HepG2 (cell line): ENCODE measurements around the gene HHATL. TPM values are rescaled to one million over a fixed set of nuclear protein-coding genes. Genes with fewer than 3 reads are reported as not detected.

Source experiments
- ATAC-seq: fragments of 200-7000 bp; cut with Tn5 transposase; 3 replicates; pipeline ENCODE4 v1.9.1; 2020; ENCODE audit warnings: mild to moderate bottlenecking, moderate library complexity
- BruUV-seq: library from RNA; stranded (reverse); fragments of 400-500 nt; replicated peaks from 2 replicates; lab custom pipeline; 2021; lab: Mats Ljungman, UMichigan
- CTCF ChIA-PET: fragments of 300-600 bp; formaldehyde crosslinking; extraction: SDS; loops from one replicate; lab custom pipeline; 2021; ENCODE audit warnings: low total read pairs, inconsistent platforms, low intra/inter-chr PET ratio; lab: Yijun Ruan, JAX
- POLR2A ChIA-PET: fragments of 350-600 bp; sonication (Branson Sonifier 250); formaldehyde crosslinking; loops from one replicate; lab custom pipeline; 2020; ENCODE audit warnings: antibody characterized with exemption, inconsistent platforms; lab: Yijun Ruan, JAX
- DNase-seq: peaks from one replicate; pipeline ENCODE4 v3.0.0-alpha.2; 2015; ENCODE audit warnings: low spot score
- FAIRE-seq: peaks from 3 replicates; lab custom pipeline; 2011; peaks lifted over from hg19 to GRCh38; lab: Jason Lieb, UNC
- H2AFZ ChIP-seq: one replicate; pipeline ENCODE4 v1.6.1; 2011; ENCODE audit warnings: low read length, inconsistent platforms
- H3K27ac ChIP-seq: fragments of 300-600 bp; 3 replicates; pipeline ENCODE4 v1.8.0; 2011; ENCODE audit warnings: mixed run types, mild to moderate bottlenecking, mixed read lengths, low read length, inconsistent platforms; ENCODE audit not compliant: insufficient read depth; ENCODE audit errors: extremely low read length
- H3K27me3 ChIP-seq, 2 experiments: fragments of 200-600 bp in 1 of 2; 2 replicates in 1 of 2; 3 replicates in 1 of 2; pipeline versions ENCODE4 v1.6.0 to v1.8.0; 2011; ENCODE audit warnings: low read length in 2 of 2, mild to moderate bottlenecking in 2 of 2, moderate library complexity in 2 of 2, inconsistent platforms in 1 of 2; ENCODE audit not compliant: insufficient read depth in 2 of 2, control insufficient read depth in 1 of 2
- H3K36me3 ChIP-seq, 2 experiments: fragments of 200-600 bp in 1 of 2; replicated peaks in 1 of 2; 2 replicates in 1 of 2; 3 replicates in 1 of 2; pipeline versions ENCODE4 v1.5.1 to v1.8.0; 2011; ENCODE audit warnings: low read length in 2 of 2, inconsistent platforms in 1 of 2; ENCODE audit not compliant: insufficient read depth in 2 of 2, control insufficient read depth in 1 of 2
- H3K4me1 ChIP-seq: 2 replicates; pipeline ENCODE4 v1.5.1; 2012; ENCODE audit warnings: low read length, inconsistent platforms; ENCODE audit not compliant: insufficient read depth
- H3K4me2 ChIP-seq: 2 replicates; pipeline ENCODE4 v1.6.0; 2011; ENCODE audit warnings: low read depth, low read length, inconsistent platforms
- H3K4me3 ChIP-seq, 3 experiments: fragments of 200-600 bp in 1 of 3; sonication (generic), shearing (Covaris generic) in 1 of 3; replicated peaks in 1 of 3; 2 replicates each; pipeline ENCODE4 v1.5.1; 2011 to 2016; ENCODE audit warnings: low read length in 3 of 3, inconsistent platforms in 2 of 3, low read depth in 2 of 3, mild to moderate bottlenecking in 2 of 3, control low read depth in 1 of 3, mixed read lengths in 1 of 3; ENCODE audit not compliant: insufficient read depth in 1 of 3
- H3K79me2 ChIP-seq: one replicate; pipeline ENCODE4 v1.6.1; 2011; ENCODE audit warnings: low read length, inconsistent platforms; ENCODE audit not compliant: insufficient read depth
- H3K9ac ChIP-seq: 2 replicates; pipeline ENCODE4 v1.6.0; 2011; ENCODE audit warnings: mild to moderate bottlenecking, low read depth, low read length, inconsistent platforms; ENCODE audit not compliant: insufficient read depth
- H3K9me3 ChIP-seq: 2 replicates; pipeline ENCODE4 v1.5.1; 2012; ENCODE audit warnings: mild to moderate bottlenecking, low read length
- H4K20me1 ChIP-seq: 2 replicates; pipeline ENCODE4 v1.6.0; 2011; ENCODE audit warnings: inconsistent platforms, mild to moderate bottlenecking, low read length, moderate library complexity; ENCODE audit not compliant: insufficient read depth
- BHLHE40 ChIP-seq: IDR thresholded peaks from 2 replicates; pipeline ENCODE4 v1.6.1; 2011; ENCODE audit warnings: low read length, improper control_type of control experiment
- HDAC6 ChIP-seq: fragments of 200-600 bp; sonication (generic); IDR thresholded peaks from 2 replicates; pipeline ENCODE4 v1.7.0; 2017; ENCODE audit warnings: mild to moderate bottlenecking, antibody characterized with exemption, low read length, low read depth
- HNRNPH1 ChIP-seq: fragments of 200-400 bp; formaldehyde crosslinking; optimal IDR thresholded peaks from 2 replicates; pipeline ENCODE3; 2017; ENCODE audit warnings: mild to moderate bottlenecking, low read depth, low read length
- PHF20 ChIP-seq: sonication (generic); formaldehyde crosslinking; IDR thresholded peaks from 2 replicates; pipeline ENCODE4 v1.5.0; 2020; ENCODE audit warnings: mild to moderate bottlenecking, missing genetic modification reagents
- TGIF2 ChIP-seq: IDR thresholded peaks from 2 replicates; pipeline ENCODE4 v1.6.1; 2016; ENCODE audit warnings: control low read depth, missing compliant biosample characterization
- TRAFD1 ChIP-seq: sonication (generic); formaldehyde crosslinking; IDR thresholded peaks from 2 replicates; pipeline ENCODE4 v1.5.1; 2020; ENCODE audit warnings: missing genetic modification reagents, mild to moderate bottlenecking, borderline replicate concordance
- ZNF225 ChIP-seq: sonication (generic); formaldehyde crosslinking; IDR thresholded peaks from 2 replicates; pipeline ENCODE4 v1.4.0; 2020; ENCODE audit warnings: mild to moderate bottlenecking, missing genetic modification reagents
- ZNF3 ChIP-seq: IDR thresholded peaks from 2 replicates; pipeline ENCODE4 v1.7.0; 2017; ENCODE audit warnings: inconsistent platforms
- ZNF337 ChIP-seq: sonication (generic); formaldehyde crosslinking; IDR thresholded peaks from 2 replicates; pipeline ENCODE4 v1.5.1; 2020; ENCODE audit warnings: missing genetic modification reagents, low read depth, mild to moderate bottlenecking, borderline replicate concordance
- ZNF350 ChIP-seq: sonication (generic); formaldehyde crosslinking; IDR thresholded peaks from 2 replicates; pipeline ENCODE4 v1.4.0; 2020; ENCODE audit warnings: mild to moderate bottlenecking, low read depth, missing genetic modification reagents, borderline replicate concordance
- ZNF776 ChIP-seq: sonication (generic); formaldehyde crosslinking; IDR thresholded peaks from 2 replicates; pipeline ENCODE4 v1.4.0; 2020; ENCODE audit warnings: mild to moderate bottlenecking, missing genetic modification reagents
- WGBS: methylation state at CpG from one replicate; pipeline ENCODE4 v1.1.6; 2017; ENCODE audit warnings: low lambda C conversion rate; 5-methylcytosine and 5-hydroxymethylcytosine counted together
- in situ Hi-C: cut with HindIII; loops from 2 replicates; pipeline ENCODE4 v1.10.0; 2017; ENCODE audit warnings: low pct_unique_long_range_greater_than_20kb; ENCODE audit not compliant: extremely low pct_ligation_motif_present
- intact Hi-C: fragments of 100-400 bp; cut with micrococcal nuclease; formaldehyde crosslinking; loops from one replicate; pipeline ENCODE4 v1.10.0; 2022; ENCODE audit not compliant: unreplicated experiment
- polyA plus RNA-seq, 8 experiments: library from polyadenylated mRNA; depleted of rRNA in 3 of 8; stranded (reverse) in 7 of 8; unstranded in 1 of 8; fragments of >200 nt; fragmentation: Illumina TruSeq in 4 of 8; extraction: Trizol in 4 of 8; gene quantifications; 2 replicates each; pipeline versions ENCODE4 v1.2.1 to v1.2.3, GENCODE V29; 2011 to 2016; ENCODE audit warnings: low read depth in 4 of 8, missing spikeins in 1 of 8, mixed read lengths in 1 of 8; ENCODE audit not compliant: insufficient read depth in 1 of 8
- total RNA-seq, 5 experiments: library from RNA; depleted of rRNA; stranded (reverse); fragments of >200 nt; fragmentation: Illumina TruSeq; extraction: Trizol; gene quantifications; 2 replicates each; pipeline ENCODE4 v1.2.3, GENCODE V29; 2016; ENCODE audit warnings: low read depth in 1 of 5
- TF ChIP-seq, protein P1 (sequence below): sonication (generic); formaldehyde crosslinking; IDR thresholded peaks from 2 replicates; pipeline ENCODE4 v1.4.0; 2020; ENCODE audit warnings: mild to moderate bottlenecking, missing genetic modification reagents, borderline replicate concordance
- TF ChIP-seq, protein P2 (sequence below): sonication (generic); formaldehyde crosslinking; IDR thresholded peaks from 2 replicates; pipeline ENCODE4 v1.4.0; 2020; ENCODE audit warnings: missing genetic modification reagents
- TF ChIP-seq, protein P3 (sequence below): fragments of 450-650 bp; IDR thresholded peaks from 2 replicates; pipeline ENCODE4 v1.6.1; 2017
- TF ChIP-seq, protein P4 (sequence below): sonication (generic); formaldehyde crosslinking; IDR thresholded peaks from 2 replicates; pipeline ENCODE4 v1.4.0; 2020; ENCODE audit warnings: missing genetic modification reagents

The HHATL gene
- total and polyA plus RNA-seq, 2 of the 13 experiments (the other 11 are each of a cell fraction or from before 2014, with no cell fraction given) = 0.26 TPM; not detected in 1

GRCh38 chr3:42742688-42743087, 40.1 kb upstream of the HHATL start:
- no peak for FAIRE-seq
- no peaks in the 10 kb centered on the region for H3K9me3 ChIP-seq
- no TSS peak for BruUV-seq
- ChIA-PET POLR2A (interaction anchor here (1.5 kb wide), 1 partner anchor 10 kb away, joined by 10 read pairs; no protein-coding TSS in a partner anchor), CTCF (no interaction called here)
- no peak overlapping the region for H3K9ac ChIP-seq
- peaks cover 61% of the 10 kb centered on the region for H3K4me1 ChIP-seq
- H3K4me3 ChIP-seq = no peak overlapping the region
- no peak overlapping the region for H2AFZ ChIP-seq
- H4K20me1 ChIP-seq = no peaks in the 10 kb centered on the region
- H3K4me2 ChIP-seq = no peak overlapping the region
- DNase-seq = no peak
- H3K36me3 ChIP-seq = no peaks in the 10 kb centered on the region
- ATAC-seq = no peak
- H3K27ac ChIP-seq = no peak overlapping the region
- intact Hi-C loops = no loop called here
- in situ Hi-C loops = no loop called here
- 84% methylated on average over 9 of the region's 9 CpGs for WGBS
- H3K27me3 ChIP-seq = no peaks in the 10 kb centered on the region
- H3K79me2 ChIP-seq = no peaks in the 10 kb centered on the region
- TF ChIP-seq, protein P1, sequence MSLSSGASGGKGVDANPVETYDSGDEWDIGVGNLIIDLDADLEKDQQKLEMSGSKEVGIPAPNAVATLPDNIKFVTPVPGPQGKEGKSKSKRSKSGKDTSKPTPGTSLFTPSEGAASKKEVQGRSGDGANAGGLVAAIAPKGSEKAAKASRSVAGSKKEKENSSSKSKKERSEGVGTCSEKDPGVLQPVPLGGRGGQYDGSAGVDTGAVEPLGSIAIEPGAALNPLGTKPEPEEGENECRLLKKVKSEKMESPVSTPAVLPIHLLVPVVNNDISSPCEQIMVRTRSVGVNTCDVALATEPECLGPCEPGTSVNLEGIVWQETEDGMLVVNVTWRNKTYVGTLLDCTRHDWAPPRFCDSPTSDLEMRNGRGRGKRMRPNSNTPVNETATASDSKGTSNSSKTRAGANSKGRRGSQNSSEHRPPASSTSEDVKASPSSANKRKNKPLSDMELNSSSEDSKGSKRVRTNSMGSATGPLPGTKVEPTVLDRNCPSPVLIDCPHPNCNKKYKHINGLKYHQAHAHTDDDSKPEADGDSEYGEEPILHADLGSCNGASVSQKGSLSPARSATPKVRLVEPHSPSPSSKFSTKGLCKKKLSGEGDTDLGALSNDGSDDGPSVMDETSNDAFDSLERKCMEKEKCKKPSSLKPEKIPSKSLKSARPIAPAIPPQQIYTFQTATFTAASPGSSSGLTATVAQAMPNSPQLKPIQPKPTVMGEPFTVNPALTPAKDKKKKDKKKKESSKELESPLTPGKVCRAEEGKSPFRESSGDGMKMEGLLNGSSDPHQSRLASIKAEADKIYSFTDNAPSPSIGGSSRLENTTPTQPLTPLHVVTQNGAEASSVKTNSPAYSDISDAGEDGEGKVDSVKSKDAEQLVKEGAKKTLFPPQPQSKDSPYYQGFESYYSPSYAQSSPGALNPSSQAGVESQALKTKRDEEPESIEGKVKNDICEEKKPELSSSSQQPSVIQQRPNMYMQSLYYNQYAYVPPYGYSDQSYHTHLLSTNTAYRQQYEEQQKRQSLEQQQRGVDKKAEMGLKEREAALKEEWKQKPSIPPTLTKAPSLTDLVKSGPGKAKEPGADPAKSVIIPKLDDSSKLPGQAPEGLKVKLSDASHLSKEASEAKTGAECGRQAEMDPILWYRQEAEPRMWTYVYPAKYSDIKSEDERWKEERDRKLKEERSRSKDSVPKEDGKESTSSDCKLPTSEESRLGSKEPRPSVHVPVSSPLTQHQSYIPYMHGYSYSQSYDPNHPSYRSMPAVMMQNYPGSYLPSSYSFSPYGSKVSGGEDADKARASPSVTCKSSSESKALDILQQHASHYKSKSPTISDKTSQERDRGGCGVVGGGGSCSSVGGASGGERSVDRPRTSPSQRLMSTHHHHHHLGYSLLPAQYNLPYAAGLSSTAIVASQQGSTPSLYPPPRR (CRISPR knock-in tag) = no peak
- no peak for TF ChIP-seq TRAFD1 (CRISPR knock-in tag)
- no peak for TF ChIP-seq HDAC6
- TF ChIP-seq ZNF776 = no peak
- no peak for TF ChIP-seq TGIF2 (CRISPR knock-in tag)
- no peak for TF ChIP-seq BHLHE40
- TF ChIP-seq ZNF337 = no peak
- TF ChIP-seq, protein P2, sequence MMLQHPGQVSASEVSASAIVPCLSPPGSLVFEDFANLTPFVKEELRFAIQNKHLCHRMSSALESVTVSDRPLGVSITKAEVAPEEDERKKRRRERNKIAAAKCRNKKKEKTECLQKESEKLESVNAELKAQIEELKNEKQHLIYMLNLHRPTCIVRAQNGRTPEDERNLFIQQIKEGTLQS (CRISPR knock-in tag) = no peak
- no peak for TF ChIP-seq PHF20 (CRISPR knock-in tag)
- TF ChIP-seq, protein P3, sequence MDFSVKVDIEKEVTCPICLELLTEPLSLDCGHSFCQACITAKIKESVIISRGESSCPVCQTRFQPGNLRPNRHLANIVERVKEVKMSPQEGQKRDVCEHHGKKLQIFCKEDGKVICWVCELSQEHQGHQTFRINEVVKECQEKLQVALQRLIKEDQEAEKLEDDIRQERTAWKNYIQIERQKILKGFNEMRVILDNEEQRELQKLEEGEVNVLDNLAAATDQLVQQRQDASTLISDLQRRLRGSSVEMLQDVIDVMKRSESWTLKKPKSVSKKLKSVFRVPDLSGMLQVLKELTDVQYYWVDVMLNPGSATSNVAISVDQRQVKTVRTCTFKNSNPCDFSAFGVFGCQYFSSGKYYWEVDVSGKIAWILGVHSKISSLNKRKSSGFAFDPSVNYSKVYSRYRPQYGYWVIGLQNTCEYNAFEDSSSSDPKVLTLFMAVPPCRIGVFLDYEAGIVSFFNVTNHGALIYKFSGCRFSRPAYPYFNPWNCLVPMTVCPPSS = no peak
- TF ChIP-seq ZNF225 = no peak
- no peak for TF ChIP-seq ZNF3 (CRISPR knock-in tag)
- TF ChIP-seq, protein P4, sequence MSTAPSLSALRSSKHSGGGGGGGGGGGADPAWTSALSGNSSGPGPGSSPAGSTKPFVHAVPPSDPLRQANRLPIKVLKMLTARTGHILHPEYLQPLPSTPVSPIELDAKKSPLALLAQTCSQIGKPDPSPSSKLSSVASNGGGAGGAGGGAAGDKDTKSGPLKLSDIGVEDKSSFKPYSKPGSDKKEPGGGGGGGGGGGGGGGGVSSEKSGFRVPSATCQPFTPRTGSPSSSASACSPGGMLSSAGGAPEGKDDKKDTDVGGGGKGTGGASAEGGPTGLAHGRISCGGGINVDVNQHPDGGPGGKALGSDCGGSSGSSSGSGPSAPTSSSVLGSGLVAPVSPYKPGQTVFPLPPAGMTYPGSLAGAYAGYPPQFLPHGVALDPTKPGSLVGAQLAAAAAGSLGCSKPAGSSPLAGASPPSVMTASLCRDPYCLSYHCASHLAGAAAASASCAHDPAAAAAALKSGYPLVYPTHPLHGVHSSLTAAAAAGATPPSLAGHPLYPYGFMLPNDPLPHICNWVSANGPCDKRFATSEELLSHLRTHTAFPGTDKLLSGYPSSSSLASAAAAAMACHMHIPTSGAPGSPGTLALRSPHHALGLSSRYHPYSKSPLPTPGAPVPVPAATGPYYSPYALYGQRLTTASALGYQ (CRISPR knock-in tag) = no peak
- TF ChIP-seq HNRNPH1 = no peak
- no peak for TF ChIP-seq ZNF350 (CRISPR knock-in tag)
